IMR-90 (cell line): Measurements from ENCODE around the gene TTC23L. TPM values are rescaled to one million over a fixed set of nuclear protein-coding genes. Genes with fewer than 3 reads are reported as not detected.

Experiments used
- ATAC-seq: fragments of 200-7000 bp; cut with Tn5 transposase; 2 replicates; pipeline ENCODE4 v1.9.1; 2020; ENCODE audit warnings: low read depth, mild to moderate bottlenecking, moderate library complexity
- BruUV-seq: library from RNA; stranded (reverse); fragments of 400-500 nt; replicated peaks from 2 replicates; lab custom pipeline; 2021; lab: Mats Ljungman, UMichigan
- CTCF ChIA-PET: fragments of 300-600 bp; formaldehyde crosslinking; extraction: SDS; loops from one replicate; lab custom pipeline; 2021; ENCODE audit warnings: antibody characterized with exemption; lab: Yijun Ruan, JAX
- POLR2A ChIA-PET: fragments of 300-600 bp; sonication (Branson Sonifier 250); formaldehyde crosslinking; loops from one replicate; lab custom pipeline; 2022; ENCODE audit warnings: antibody characterized with exemption; ENCODE audit not compliant: unreplicated experiment; lab: Charles Lee
- DNase-seq: peaks from one replicate; pipeline ENCODE4 v3.0.0; 2013
- H2AFZ ChIP-seq: replicated peaks from 2 replicates; pipeline ENCODE3; 2013; ENCODE audit warnings: low read length, mild to moderate bottlenecking; ENCODE audit not compliant: poor library complexity
- H2AK5ac ChIP-seq: 2 replicates; pipeline ENCODE4 v1.6.1; 2013; ENCODE audit warnings: low read depth, low read length, inconsistent platforms
- H2AK9ac ChIP-seq: replicated peaks from 2 replicates; pipeline ENCODE3; 2013; ENCODE audit warnings: mild to moderate bottlenecking, low read depth, low read length, moderate library complexity; ENCODE audit not compliant: poor library complexity
- H2BK120ac ChIP-seq: 2 replicates; pipeline ENCODE4 v1.6.1; 2013; ENCODE audit warnings: low read depth, low read length, inconsistent platforms
- H2BK15ac ChIP-seq: 3 replicates; pipeline ENCODE4 v1.6.1; 2013; ENCODE audit warnings: low read depth, low read length, inconsistent platforms
- H2BK20ac ChIP-seq: 2 replicates; pipeline ENCODE4 v1.6.1; 2013; ENCODE audit warnings: low read depth, mild to moderate bottlenecking, inconsistent platforms, low read length, moderate library complexity
- H2BK5ac ChIP-seq: 2 replicates; pipeline ENCODE4 v1.6.1; 2013; ENCODE audit warnings: mild to moderate bottlenecking, low read depth, low read length, inconsistent platforms; ENCODE audit not compliant: poor library complexity, severe bottlenecking
- H3K14ac ChIP-seq: replicated peaks from 2 replicates; pipeline ENCODE4 v1.6.1; 2013; ENCODE audit warnings: low read depth, low read length, inconsistent platforms
- H3K18ac ChIP-seq: 2 replicates; pipeline ENCODE4 v1.6.1; 2013; ENCODE audit warnings: low read depth, low read length, control low read depth
- H3K23ac ChIP-seq: 2 replicates; pipeline ENCODE4 v1.6.1; 2013; ENCODE audit warnings: low read depth, low read length, inconsistent platforms
- H3K27ac ChIP-seq: 2 replicates; pipeline ENCODE4 v1.5.1; 2013; ENCODE audit warnings: mild to moderate bottlenecking, control low read depth, low read length; ENCODE audit not compliant: insufficient read depth
- H3K27me3 ChIP-seq: 2 replicates; pipeline ENCODE4 v1.6.1; 2013; ENCODE audit warnings: low read length; ENCODE audit not compliant: control insufficient read depth, insufficient read depth
- H3K36me3 ChIP-seq: 2 replicates; pipeline ENCODE4 v1.6.1; 2013; ENCODE audit warnings: low read length, mixed read lengths; ENCODE audit not compliant: control insufficient read depth, insufficient read depth
- H3K4ac ChIP-seq: 2 replicates; pipeline ENCODE4 v1.6.1; 2013; ENCODE audit warnings: low read depth, low read length, inconsistent platforms
- H3K4me1 ChIP-seq: 2 replicates; pipeline ENCODE4 v1.6.1; 2013; ENCODE audit warnings: low read length, mixed read lengths; ENCODE audit not compliant: control insufficient read depth, insufficient read depth
- H3K4me2 ChIP-seq: 2 replicates; pipeline ENCODE4 v1.6.1; 2013; ENCODE audit warnings: low read depth, mild to moderate bottlenecking, control low read depth, low read length, moderate library complexity
- H3K4me3 ChIP-seq: 2 replicates; pipeline ENCODE4 v1.5.1; 2013; ENCODE audit warnings: low read depth, mild to moderate bottlenecking, control low read depth, low read length, moderate library complexity; ENCODE audit not compliant: insufficient read depth
- H3K56ac ChIP-seq: 2 replicates; pipeline ENCODE4 v1.6.1; 2013; ENCODE audit warnings: low read length, inconsistent platforms; ENCODE audit not compliant: insufficient read depth; ENCODE audit errors: extremely low read depth
- H3K79me1 ChIP-seq, 2 experiments: 2 replicates each; pipeline ENCODE4 v1.6.1; 2013; ENCODE audit warnings: low read length in 2 of 2, inconsistent platforms in 1 of 2, low read depth in 1 of 2
- H3K9ac ChIP-seq: 2 replicates; pipeline ENCODE4 v1.6.1; 2013; ENCODE audit warnings: low read depth, low read length, control low read depth
- H3K9me1 ChIP-seq: 2 replicates; pipeline ENCODE4 v1.6.1; 2013; ENCODE audit warnings: low read length, inconsistent platforms; ENCODE audit not compliant: insufficient read depth
- H3K9me3 ChIP-seq: 2 replicates; pipeline ENCODE4 v1.6.1; 2013; ENCODE audit warnings: low read length; ENCODE audit not compliant: control insufficient read depth, insufficient read depth
- H4K20me1 ChIP-seq: 2 replicates; pipeline ENCODE4 v1.6.1; 2013; ENCODE audit warnings: low read length, inconsistent platforms; ENCODE audit not compliant: insufficient read depth
- H4K5ac ChIP-seq: 2 replicates; pipeline ENCODE4 v1.6.1; 2013; ENCODE audit warnings: mild to moderate bottlenecking, low read depth, low read length, control low read depth
- H4K8ac ChIP-seq, 2 experiments: 2 replicates each; pipeline ENCODE4 v1.6.1; 2013; ENCODE audit warnings: low read depth in 2 of 2, low read length in 2 of 2, control low read depth in 1 of 2, inconsistent platforms in 1 of 2
- H4K91ac ChIP-seq: 2 replicates; pipeline ENCODE4 v1.6.1; 2013; ENCODE audit warnings: low read depth, low read length, inconsistent platforms; ENCODE audit not compliant: insufficient read depth
- CEBPB ChIP-seq: IDR thresholded peaks from 2 replicates; pipeline ENCODE4 v1.6.1; 2012; ENCODE audit warnings: low read depth, low read length, improper control_type of control experiment
- USF2 ChIP-seq: fragments of 150-350 bp; IDR thresholded peaks from 2 replicates; pipeline ENCODE4 v1.6.1; 2017; ENCODE audit warnings: mild to moderate bottlenecking, antibody characterized with exemption, low read length, low read depth
- WGBS, 2 experiments: methylation state at CpG; one replicate each; pipeline versions ENCODE4 v1.1.5 to v1.1.7; 2013; ENCODE audit warnings: missing lambda C conversion rate in 2 of 2; ENCODE audit not compliant: insufficient read length in 1 of 2; ENCODE audit errors: extremely low coverage in 2 of 2; 5-methylcytosine and 5-hydroxymethylcytosine counted together
- dilution Hi-C: fragments of 300-500 bp; cut with HindIII; formaldehyde crosslinking; loops from one replicate; pipeline ENCODE4 v1.14.3; 2018; ENCODE audit warnings: low sequenced_read_pairs; ENCODE audit not compliant: unreplicated experiment
- in situ Hi-C: fragments of 300-500 bp; cut with MboI; formaldehyde crosslinking; loops from 3 replicates; pipeline ENCODE4 v1.14.3; 2019; ENCODE audit warnings: low sequenced_read_pairs, inconsistent platforms, mixed read lengths
- intact Hi-C: fragments of 100-400 bp; cut with micrococcal nuclease; formaldehyde crosslinking; loops from 2 replicates; pipeline ENCODE4 v1.10.0; 2022
- polyA plus RNA-seq, 3 experiments: library from polyadenylated mRNA; depleted of rRNA; stranded (reverse); fragments of >200 nt; gene quantifications; 2 replicates each; pipeline ENCODE4 v1.2.3, GENCODE V29; 2012; ENCODE audit warnings: low replicate concordance in 1 of 3
- total RNA-seq: library from RNA; depleted of rRNA; stranded (reverse); fragments of >200 nt; gene quantifications from 2 replicates; pipeline ENCODE4 v1.2.3, GENCODE V29; 2012

TTC23L gene
- total and polyA plus RNA-seq, 2 of the 4 experiments (the other 2 are of a cell fraction), result under 0.01 TPM; not detected in 1

DNA sequence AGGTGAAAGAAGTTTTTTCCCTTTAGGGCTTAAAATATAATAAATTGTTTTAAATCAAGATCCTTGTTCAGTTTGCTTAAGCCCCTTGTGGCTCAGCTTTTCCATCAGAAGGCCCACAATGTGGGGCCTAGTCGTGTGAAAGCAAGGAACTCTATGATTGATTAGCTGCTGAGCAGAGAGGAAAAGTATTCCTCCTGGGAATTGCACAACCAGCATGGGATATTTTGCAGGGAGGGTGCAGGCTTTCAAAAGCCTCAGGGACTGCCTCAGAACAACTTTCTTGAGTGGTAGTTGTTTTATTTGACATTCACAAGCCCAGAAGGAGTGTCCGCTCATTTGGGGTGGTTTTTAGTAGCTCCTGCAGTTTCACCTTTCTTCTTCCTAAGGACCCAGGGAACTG lies 19.8 kb downstream of the TTC23L start:
- intact Hi-C loops, result no loop called here
- no peak overlapping the region for H3K4ac ChIP-seq
- TF ChIP-seq CEBPB (peak; percentile 52; the same call in 1 of the 2 replicates), USF2 (no peak)
- no peak overlapping the region for H2AK9ac ChIP-seq
- no peak overlapping the region for H4K91ac ChIP-seq
- no CpG with 5 or more reads among the region's 2 CpGs for WGBS, 2 experiments
- in situ Hi-C loops, result no loop called here
- no peak overlapping the region for H3K14ac ChIP-seq
- no peaks in the 10 kb centered on the region for H3K9me1 ChIP-seq
- dilution Hi-C loops, result no loop called here
- no peak overlapping the region for H3K18ac ChIP-seq
- H2BK15ac ChIP-seq, result no peak overlapping the region
- ATAC-seq (no peak), DNase-seq (no peak)
- no peaks in the 10 kb centered on the region for H4K20me1 ChIP-seq
- no peak overlapping the region for H3K23ac ChIP-seq
- no peaks in the 10 kb centered on the region for H3K36me3 ChIP-seq
- H3K9ac ChIP-seq, result no peak overlapping the region
- H2BK5ac ChIP-seq, result no peak overlapping the region
- no peaks in the 10 kb centered on the region; the same call in none of the 2 replicates for H3K27me3 ChIP-seq
- no TSS peak for BruUV-seq
- no peaks in the 10 kb centered on the region for H3K9me3 ChIP-seq
- H2BK120ac ChIP-seq, result no peak overlapping the region
- no peak overlapping the region for H4K8ac ChIP-seq
- H3K4me1 ChIP-seq, result no peaks in the 10 kb centered on the region
- H3K4me2 ChIP-seq, result no peak overlapping the region
- H2AK5ac ChIP-seq, result no peak overlapping the region
- POLR2A ChIA-PET, result no interaction called here
- no peak overlapping the region for H3K27ac ChIP-seq
- H4K5ac ChIP-seq, result no peak overlapping the region
- H3K4me3 ChIP-seq, result no peak overlapping the region
- CTCF ChIA-PET, result no interaction called here
- no peak overlapping the region for H3K56ac ChIP-seq
- H2BK20ac ChIP-seq, result no peak overlapping the region
- H3K79me1 ChIP-seq, result no peaks in the 10 kb centered on the region
- H2AFZ ChIP-seq, result no peak overlapping the region
